Left hindlimb (tissue), 1 donor: ENCODE results near the gene NFILZ.

Source experiments
- DNase-seq: peaks from one replicate; pipeline ENCODE4 v3.0.0-alpha.2; 2018

The NFILZ gene, protein sequence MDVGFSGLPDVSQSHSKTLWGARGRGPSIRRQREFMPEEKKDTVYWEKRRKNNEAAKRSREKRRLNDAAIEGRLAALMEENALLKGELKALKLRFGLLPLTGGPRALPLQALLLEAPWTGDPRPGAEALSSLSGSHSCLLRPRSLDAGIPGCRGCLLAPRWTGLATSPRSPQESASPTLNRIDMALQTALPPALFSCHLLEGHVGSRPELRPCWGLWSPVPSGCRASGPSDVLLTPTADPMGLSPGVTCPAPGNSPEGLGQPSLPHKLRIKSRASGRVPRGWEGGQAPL

GRCh38 chr19:8629996-8630683 is at the start of gene NFILZ:
Gene NFILZ (plus strand): TSS chr19:8630633. CDS start chr19:8676766, 46,133 bp downstream.
- no peak for DNase-seq

- DNase-seq: peak; percentile 88
Measured at GRCh38 chr19:8580710-8581281, 49.6 kb upstream of the NFILZ start.

- peak; percentile 31 for DNase-seq
Measured at GRCh38 chr19:8584965-8585893, 45.2 kb upstream of the NFILZ start.

DNA sequence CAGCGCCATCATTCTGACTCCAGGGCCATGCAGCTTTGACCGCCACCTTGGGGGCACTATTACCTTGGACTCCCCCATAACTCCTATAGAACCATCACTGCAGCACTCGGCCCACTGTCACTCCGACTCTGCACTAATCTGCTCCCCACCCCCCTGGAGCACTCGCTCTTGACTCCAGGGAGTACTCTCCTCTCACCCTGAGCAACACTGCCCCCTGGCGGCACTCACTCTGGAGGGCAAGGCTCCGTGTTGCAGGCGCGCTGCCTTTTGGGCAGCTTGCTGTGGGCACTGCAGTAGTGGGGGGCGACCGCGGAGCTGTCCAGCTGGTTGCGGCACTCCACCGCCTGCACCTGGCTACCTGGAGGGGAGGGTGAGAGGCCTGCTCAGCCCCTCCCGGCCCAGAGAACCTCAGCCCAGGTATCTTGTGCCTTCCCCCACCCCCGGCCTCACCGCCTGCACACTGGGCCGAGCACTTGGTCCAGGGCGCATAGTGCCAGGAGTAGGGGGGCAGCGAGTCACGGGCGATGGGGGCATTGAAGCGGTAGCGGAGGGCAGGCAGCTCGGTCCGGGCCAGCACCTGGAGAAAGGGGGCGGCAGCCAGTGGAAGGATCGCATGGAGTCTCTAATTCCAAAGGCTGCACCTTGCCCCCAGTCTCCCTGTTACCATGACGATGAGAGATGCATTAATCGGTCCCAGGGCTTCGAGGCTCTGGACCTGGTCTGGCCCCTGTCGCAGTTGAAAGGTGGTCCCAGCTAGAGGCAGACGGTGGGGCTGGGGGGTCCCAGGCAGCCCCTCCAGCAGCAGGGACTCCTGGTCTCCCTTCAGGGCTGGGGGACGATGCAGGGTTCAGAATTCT is 44.3 kb upstream of the NFILZ start:
- DNase-seq: peak; percentile 63

- DNase-seq: peak; percentile 33
Measured at GRCh38 chr19:8589177-8589714, 41.2 kb upstream of the NFILZ start.

GRCh38 chr19:8592231-8593009 is 38.0 kb upstream of the NFILZ start:
- DNase-seq: peak; percentile 97

DNA sequence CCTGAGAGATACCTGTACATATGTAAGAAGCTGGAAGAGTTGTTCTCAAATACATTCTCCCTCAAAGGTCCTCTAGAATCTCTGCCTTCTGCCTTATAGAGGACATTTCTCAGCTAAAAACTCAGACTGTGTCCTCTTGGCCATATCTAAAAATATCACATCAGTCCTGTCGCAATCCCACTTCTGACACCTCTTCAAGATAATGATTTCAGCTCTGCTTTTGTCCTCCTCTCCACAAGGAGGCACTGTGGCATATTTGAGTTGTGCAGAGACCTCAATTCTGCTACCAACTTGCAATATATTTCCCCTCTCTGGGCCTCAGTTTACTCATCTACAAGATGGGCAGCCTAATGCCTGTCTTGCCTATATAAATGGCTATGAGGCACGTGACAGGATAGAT is 36.5 kb upstream of the NFILZ start:
- DNase-seq: no peak

DNA sequence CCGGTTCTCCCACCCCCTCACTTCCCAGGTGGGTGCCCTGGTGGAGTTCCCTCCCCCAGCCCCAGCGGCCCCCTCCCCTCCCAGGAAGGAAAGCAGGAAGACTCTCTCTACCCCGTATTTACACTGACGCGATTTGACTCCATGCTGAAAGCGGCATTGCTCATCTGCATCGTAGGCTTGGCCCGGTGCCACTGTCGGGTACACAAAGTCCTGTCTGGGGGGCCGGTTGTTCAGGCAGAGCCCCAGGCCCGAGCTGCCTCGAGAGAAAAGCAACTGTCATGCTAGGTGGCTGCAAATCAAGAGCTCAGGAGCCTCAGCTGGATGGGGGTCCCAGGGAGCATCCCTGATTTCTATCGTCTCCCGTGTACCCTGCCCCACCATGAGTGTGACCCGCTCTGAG is 34.8 kb upstream of the NFILZ start:
- no peak for DNase-seq

- no peak for DNase-seq
Measured at GRCh38 chr19:8596168-8596567, 34.3 kb upstream of the NFILZ start.

- no peak for DNase-seq
Measured at GRCh38 chr19:8600064-8600463, 30.4 kb upstream of the NFILZ start.

- DNase-seq: no peak
Measured at GRCh38 chr19:8600816-8601215, 29.6 kb upstream of the NFILZ start.

DNA sequence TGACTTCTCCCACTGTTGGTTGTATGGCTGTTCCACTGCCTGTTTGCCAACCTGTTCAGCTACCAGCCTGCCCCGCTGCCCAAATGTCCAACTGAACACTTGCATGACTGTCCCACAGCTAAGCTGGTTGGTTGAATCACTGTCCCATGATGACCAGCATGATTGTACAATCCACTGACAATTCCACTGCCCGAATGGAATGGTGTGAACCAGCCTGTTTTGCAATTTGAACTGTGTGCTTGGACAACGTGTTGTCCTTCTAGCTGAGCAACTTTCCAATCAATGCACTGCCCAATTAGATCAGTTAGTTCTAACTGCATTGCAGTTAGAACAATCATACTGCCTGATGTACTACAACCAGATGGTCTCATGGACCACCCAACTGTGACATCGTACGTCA is 28.6 kb upstream of the NFILZ start:
- no peak for DNase-seq

- DNase-seq: no peak
Measured at GRCh38 chr19:8605514-8605913, 24.9 kb upstream of the NFILZ start.

DNA sequence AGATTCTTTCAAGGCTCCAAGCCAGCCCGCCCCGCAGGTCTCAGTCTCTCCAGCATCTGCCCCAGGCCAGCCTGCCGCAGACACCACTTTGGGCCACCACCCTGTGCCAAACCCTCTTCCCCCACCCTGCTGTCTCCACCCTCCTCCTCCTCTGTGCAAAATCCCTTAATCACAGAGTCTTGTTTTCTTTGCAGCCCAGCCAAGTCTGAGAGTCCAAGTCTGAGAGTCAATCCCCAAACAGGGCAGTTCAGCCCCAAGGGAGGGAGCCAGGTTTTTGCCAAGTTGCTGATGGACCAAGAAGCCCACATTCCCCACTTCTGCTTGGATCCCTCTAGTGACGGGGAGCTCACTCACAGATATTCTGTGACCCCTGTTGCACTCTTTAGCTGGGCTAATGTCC is 23.0 kb upstream of the NFILZ start:
- peak; percentile 75 for DNase-seq

GRCh38 chr19:8608941-8609278 is 21.5 kb upstream of the NFILZ start:
- no peak for DNase-seq

DNA sequence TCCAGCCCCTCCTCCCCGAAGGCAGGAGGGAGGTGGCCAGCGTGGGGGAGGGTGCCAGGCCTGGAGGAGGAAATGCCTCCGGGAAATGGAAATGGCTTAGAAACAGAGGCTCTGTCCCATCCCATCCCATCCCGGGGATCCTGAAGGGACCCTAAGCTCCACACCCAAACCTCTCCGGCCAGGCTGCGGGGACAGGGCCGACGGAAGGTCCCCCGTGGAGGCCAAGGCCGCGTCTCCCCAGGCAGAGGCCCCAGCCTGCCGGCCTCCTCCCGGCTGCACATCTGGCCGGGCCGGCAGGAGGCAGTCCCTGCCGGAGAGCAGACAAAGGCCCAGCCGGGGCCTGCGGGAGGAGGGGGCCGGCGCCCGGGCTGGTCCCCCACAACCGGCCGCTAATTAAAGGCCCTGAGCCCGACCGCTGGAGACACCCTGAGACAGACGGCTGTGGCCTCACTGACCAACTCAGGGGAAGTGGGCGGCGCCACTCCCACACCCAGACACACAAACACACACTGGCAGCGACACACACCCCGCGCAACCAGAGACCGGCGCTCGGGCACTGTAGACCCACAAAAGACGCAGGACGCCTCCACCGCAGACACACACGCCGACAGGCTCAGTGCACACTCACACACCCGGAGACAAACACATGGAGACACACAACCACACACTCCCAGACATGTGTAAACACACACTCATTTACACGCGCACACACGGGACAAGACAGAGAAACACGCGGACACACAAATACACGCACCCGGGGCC is 21.0 kb upstream of the NFILZ start:
- DNase-seq: peak; percentile 87

- peak; percentile 76 for DNase-seq
Measured at GRCh38 chr19:8610041-8610935, 20.1 kb upstream of the NFILZ start, which contains the start of gene ADAMTS10. Gene ADAMTS10 (minus strand): TSS chr19:8610715. CDS start chr19:8605710, 5,005 bp downstream.

- DNase-seq: no peak
Measured at GRCh38 chr19:8610936-8611300, 19.5 kb upstream of the NFILZ start.

DNA sequence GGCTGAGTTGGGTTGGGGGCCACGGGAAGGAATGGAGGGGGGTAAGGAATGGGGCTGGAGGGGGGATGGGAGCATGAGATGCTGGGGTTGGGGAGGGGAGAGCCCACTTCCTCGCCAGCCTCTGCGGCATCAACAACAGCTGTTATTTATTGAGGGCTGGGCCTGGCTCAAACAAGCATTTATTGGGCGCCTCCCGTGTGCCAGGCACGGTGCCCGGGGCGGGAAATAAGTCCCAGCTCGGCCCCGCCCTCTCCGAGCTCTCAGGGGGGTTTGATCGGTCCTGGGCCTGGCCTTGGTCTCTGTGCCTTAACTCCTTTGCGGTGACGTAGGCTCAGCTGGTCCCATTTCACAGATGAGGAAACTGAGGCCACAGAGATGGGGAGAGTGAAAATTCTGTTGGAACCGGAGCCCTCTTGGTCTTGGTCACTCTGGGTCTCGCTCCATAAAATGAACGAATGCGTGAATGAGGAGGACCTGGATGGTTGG is 19.0 kb upstream of the NFILZ start:
- peak; percentile 57 for DNase-seq
